Pericardium fibroblast (primary cell): ENCODE measurements around the gene EPHB4. TPM values are rescaled to one million over a fixed set of nuclear protein-coding genes. Genes with fewer than 3 reads are reported as not detected.

ENCODE experiments used
- total RNA-seq: library from RNA; depleted of rRNA; stranded (reverse); fragments of >200 nt; gene quantifications from 2 replicates; pipeline ENCODE4 v1.2.3, GENCODE V29; 2015

EPHB4 gene
- total RNA-seq = 44.6 and 62.8 TPM in 2 replicates

GRCh38 chr7:100827330-100828226 is at the start of gene EPHB4:
EPHB4 (minus strand) TSS chr7:100827523; CDS start chr7:100827030, 493 bp downstream.

GRCh38 chr7:100874577-100875355 is 47.4 kb upstream of the EPHB4 start, which contains the start of gene SRRT:
SRRT (plus strand) TSS chr7:100875103; CDS start chr7:100875591, 488 bp downstream.

GRCh38 chr7:100867040-100867775 is 39.9 kb upstream of the EPHB4 start, which contains the start of gene TRIP6:
TRIP6 (plus strand) TSS chr7:100867387; CDS start chr7:100867498, 111 bp downstream.

GRCh38 chr7:100852048-100852872 is 24.9 kb upstream of the EPHB4 start, which contains the start of gene SLC12A9:
SLC12A9 (plus strand) TSS chr7:100852713; CDS start chr7:100854198, 1,485 bp downstream.

Other genes with a start within 250 kb of the EPHB4 start
- 46.8 and 48.4 TPM in 2 replicates for gene LRCH4, start 241.4 kb downstream of the EPHB4 start, total RNA-seq
- 0.12 TPM in 1 of 2 replicates, not detected in the other for gene FBXO24, start 241.2 kb downstream of the EPHB4 start, total RNA-seq
- gene PCOLCE, start 225.2 kb downstream of the EPHB4 start, total RNA-seq = 579 and 757 TPM in 2 replicates
- gene MOSPD3, start 215.0 kb downstream of the EPHB4 start, total RNA-seq = 15.6 and 21.6 TPM in 2 replicates
- gene TFR2, start 186.0 kb downstream of the EPHB4 start, total RNA-seq = 0.47 TPM in 1 of 2 replicates, not detected in the other
- gene ACTL6B, start 171.1 kb downstream of the EPHB4 start, total RNA-seq = not detected in 2 replicates
- gene GNB2, start 153.8 kb downstream of the EPHB4 start, total RNA-seq = 201 and 244 TPM in 2 replicates
- 13.8 and 18.6 TPM in 2 replicates for gene GIGYF1, start 133.3 kb downstream of the EPHB4 start, total RNA-seq
- gene POP7, start 121.4 kb downstream of the EPHB4 start, total RNA-seq = 25.4 and 34.2 TPM in 2 replicates
- gene EPO, start 107.1 kb downstream of the EPHB4 start, total RNA-seq = not detected in 2 replicates
- gene ZAN, start 93.9 kb downstream of the EPHB4 start, total RNA-seq = not detected in 2 replicates
- gene SLC12A9, start 25.2 kb upstream of the EPHB4 start, total RNA-seq = 21.1 and 25.7 TPM in 2 replicates
- gene TRIP6, start 39.9 kb upstream of the EPHB4 start, total RNA-seq = 88.9 and 103 TPM in 2 replicates
- gene SRRT, start 47.6 kb upstream of the EPHB4 start, total RNA-seq = 53.6 and 54.0 TPM in 2 replicates
- gene UFSP1, start 62.2 kb upstream of the EPHB4 start, total RNA-seq = 5.7 and 6.0 TPM in 2 replicates
- gene ACHE, start 68.4 kb upstream of the EPHB4 start, total RNA-seq = 0.35 and 1.6 TPM in 2 replicates
- not detected in 2 replicates for gene MUC3A, start 122.0 kb upstream of the EPHB4 start, total RNA-seq
- 0.35 TPM in 1 of 2 replicates, not detected in the other for gene MUC12, start 142.0 kb upstream of the EPHB4 start, total RNA-seq
- gene MUC17, start 192.6 kb upstream of the EPHB4 start, total RNA-seq = not detected in 2 replicates